Breast epithelium (tissue), 4 donors: ENCODE data around the gene AHI1. TPM values are rescaled to one million over a fixed set of nuclear protein-coding genes. Genes with fewer than 3 reads are reported as not detected.
A peak's percentile ranks its signal among the peaks of the same experiment; 100 is the strongest.

Experiments used
- DNase-seq, 2 donors: peaks; one replicate each; pipeline ENCODE4 v3.0.0-alpha.2; 2019; ENCODE audit warnings: low spot score in 2 of 2
- H3K27ac ChIP-seq, 2 donors: fragments of 200-600 bp; sonication (generic) in 1 of 2; one replicate each; pipeline ENCODE4 v1.5.1; 2016 to 2019; ENCODE audit warnings: mild to moderate bottlenecking in 1 of 2
- H3K27me3 ChIP-seq, 2 donors: fragments of 200-600 bp; sonication (generic) in 1 of 2; one replicate each; pipeline versions ENCODE4 v1.5.1 to v1.6.0; 2017 to 2019; ENCODE audit warnings: control low read depth in 1 of 2, mild to moderate bottlenecking in 1 of 2
- H3K36me3 ChIP-seq: fragments of 200-600 bp; one replicate; pipeline ENCODE4 v1.5.1; 2019
- H3K4me1 ChIP-seq, 2 donors: fragments of 200-600 bp; sonication (generic); one replicate each; pipeline ENCODE4 v1.5.1; 2016 to 2019; ENCODE audit warnings: control low read depth in 1 of 2
- H3K4me3 ChIP-seq, 3 donors: fragments of 200-600 bp; sonication (generic); 1 replicate in 2 of 3; 2 replicates in 1 of 3; pipeline ENCODE4 v1.5.1; 2016 to 2019; ENCODE audit warnings: mild to moderate bottlenecking in 3 of 3, moderate library complexity in 2 of 3
- H3K9me3 ChIP-seq, 2 donors: fragments of 200-600 bp; sonication (generic) in 1 of 2; one replicate each; pipeline ENCODE4 v1.5.1; 2016 to 2019; ENCODE audit warnings: control low read depth in 1 of 2
- POLR2A ChIP-seq: fragments of 450-650 bp; IDR thresholded peaks from one replicate; pipeline ENCODE4 v1.6.1; 2016; ENCODE audit warnings: antibody characterized with exemption, mild to moderate bottlenecking, moderate library complexity
- POLR2AphosphoS5 ChIP-seq, 3 donors: sonication (generic); formaldehyde crosslinking; IDR thresholded peaks; one replicate each; pipeline ENCODE4 v1.6.1; 2017; ENCODE audit warnings: antibody characterized with exemption in 3 of 3
- intact Hi-C: fragments of 100-400 bp; cut with DNase I; formaldehyde crosslinking; loops from one replicate; pipeline ENCODE4 v1.15.1; 2023; ENCODE audit warnings: low total_unique reads
- total RNA-seq, 3 donors: library from RNA; depleted of rRNA; stranded (reverse); fragments of >200 nt; gene quantifications; one replicate each; pipeline ENCODE4 v1.1.0, GENCODE V29; 2016
- TF ChIP-seq, protein P1 (sequence below), 3 donors: fragments of 450-650 bp; IDR thresholded peaks; one replicate each; pipeline ENCODE4 v1.5.1; 2016 to 2017; ENCODE audit warnings: antibody characterized with exemption in 3 of 3, mild to moderate bottlenecking in 3 of 3, moderate library complexity in 3 of 3

Gene AHI1
- total RNA-seq, 3 donors from 2014 or later: 23.5 to 62.2 (median 49.8) TPM

DNA sequence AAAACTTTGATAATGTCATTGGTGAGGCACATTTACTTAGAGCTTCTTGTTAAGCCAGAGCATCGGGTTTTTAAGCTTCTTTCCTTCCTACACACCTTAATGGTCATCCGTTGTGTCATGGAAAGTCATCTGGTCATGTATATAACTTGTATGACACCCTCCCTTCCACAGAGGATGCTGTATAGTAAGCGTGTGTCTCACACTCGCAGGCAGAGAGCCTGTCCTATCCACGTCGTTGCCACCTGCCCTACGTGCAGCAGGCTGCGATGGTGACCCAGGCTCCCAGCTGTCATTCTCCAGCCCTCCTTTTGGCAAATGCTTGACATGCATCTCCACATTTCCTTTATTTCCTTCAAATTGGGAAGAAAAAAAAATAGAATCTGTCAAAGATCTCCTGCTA, 230.9 kb downstream of the AHI1 start:
- H3K36me3 ChIP-seq: no peaks in the 10 kb centered on the region
- intact Hi-C loops: no loop called here

GRCh38 chr6:135265278-135265677, 232.3 kb downstream of the AHI1 start:
- Histone ChIP-seq H3K4me1 (no peaks in the 10 kb centered on the region), H3K9me3 (no peaks in the 10 kb centered on the region), H3K4me3 (no peak overlapping the region), H3K27ac (no peak overlapping the region), H3K36me3 (no peaks in the 10 kb centered on the region), H3K27me3 (no peaks in the 10 kb centered on the region)
- DNase-seq: no peak
- no peak for TF ChIP-seq POLR2AphosphoS5 (IDR thresholded peaks at IDR 0.05)
- no peak for TF ChIP-seq POLR2A
- TF ChIP-seq, protein P1, sequence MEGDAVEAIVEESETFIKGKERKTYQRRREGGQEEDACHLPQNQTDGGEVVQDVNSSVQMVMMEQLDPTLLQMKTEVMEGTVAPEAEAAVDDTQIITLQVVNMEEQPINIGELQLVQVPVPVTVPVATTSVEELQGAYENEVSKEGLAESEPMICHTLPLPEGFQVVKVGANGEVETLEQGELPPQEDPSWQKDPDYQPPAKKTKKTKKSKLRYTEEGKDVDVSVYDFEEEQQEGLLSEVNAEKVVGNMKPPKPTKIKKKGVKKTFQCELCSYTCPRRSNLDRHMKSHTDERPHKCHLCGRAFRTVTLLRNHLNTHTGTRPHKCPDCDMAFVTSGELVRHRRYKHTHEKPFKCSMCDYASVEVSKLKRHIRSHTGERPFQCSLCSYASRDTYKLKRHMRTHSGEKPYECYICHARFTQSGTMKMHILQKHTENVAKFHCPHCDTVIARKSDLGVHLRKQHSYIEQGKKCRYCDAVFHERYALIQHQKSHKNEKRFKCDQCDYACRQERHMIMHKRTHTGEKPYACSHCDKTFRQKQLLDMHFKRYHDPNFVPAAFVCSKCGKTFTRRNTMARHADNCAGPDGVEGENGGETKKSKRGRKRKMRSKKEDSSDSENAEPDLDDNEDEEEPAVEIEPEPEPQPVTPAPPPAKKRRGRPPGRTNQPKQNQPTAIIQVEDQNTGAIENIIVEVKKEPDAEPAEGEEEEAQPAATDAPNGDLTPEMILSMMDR (IDR thresholded peaks at IDR 0.05): no peak
- intact Hi-C loops: no loop called here

More for the DNA sequence above, 230.9 kb downstream of the AHI1 start:
- DNase-seq: no peak
- Histone ChIP-seq H3K4me3 (no peak overlapping the region), H3K9me3 (no peaks in the 10 kb centered on the region), H3K27me3 (no peaks in the 10 kb centered on the region), H3K27ac (no peak overlapping the region), H3K4me1 (no peaks in the 10 kb centered on the region)
- no peak for TF ChIP-seq POLR2AphosphoS5 (IDR thresholded peaks at IDR 0.05)
- no peak for TF ChIP-seq POLR2A
- TF ChIP-seq, protein P1 (IDR thresholded peaks at IDR 0.05): no peak

- no peak overlapping the region for H3K27ac ChIP-seq
- DNase-seq: no peak
- H3K9me3 ChIP-seq: no peaks in the 10 kb centered on the region
- no peaks in the 10 kb centered on the region for H3K27me3 ChIP-seq
- no peak for TF ChIP-seq POLR2AphosphoS5 (IDR thresholded peaks at IDR 0.05)
- TF ChIP-seq, protein P1 (IDR thresholded peaks at IDR 0.05): no peak
- no peak for TF ChIP-seq POLR2A
- intact Hi-C loops: no loop called here
- H3K4me3 ChIP-seq: no peak overlapping the region
- no peaks in the 10 kb centered on the region for H3K36me3 ChIP-seq
- H3K4me1 ChIP-seq: no peaks in the 10 kb centered on the region
These were observed 235.4 kb downstream of the AHI1 start for GRCh38 chr6:135261872-135262725.

DNA sequence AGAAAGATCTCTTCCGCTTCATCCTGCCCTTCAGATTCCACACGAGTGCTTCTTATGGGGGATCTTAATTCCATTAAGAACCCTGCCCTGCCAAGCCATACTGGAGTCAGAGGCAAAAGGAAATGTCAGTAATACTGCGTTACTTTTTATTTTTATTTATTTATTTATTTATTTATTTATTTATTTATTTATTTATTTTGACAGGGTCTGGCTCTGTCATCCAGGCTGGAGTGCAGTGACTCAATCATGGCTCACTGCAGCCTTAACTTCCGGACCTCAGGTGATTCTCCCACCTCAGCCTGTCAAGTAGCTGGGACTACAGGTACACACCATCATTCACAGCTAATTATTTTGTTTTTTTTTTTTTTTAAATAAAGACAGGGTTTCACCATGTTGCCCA, 236.9 kb downstream of the AHI1 start:
- H3K4me1 ChIP-seq: no peaks in the 10 kb centered on the region
- no peaks in the 10 kb centered on the region for H3K27me3 ChIP-seq
- DNase-seq: no peak
- no peak overlapping the region for H3K4me3 ChIP-seq
- H3K27ac ChIP-seq: no peak overlapping the region
- no peaks in the 10 kb centered on the region for H3K9me3 ChIP-seq
- TF ChIP-seq POLR2AphosphoS5 (IDR thresholded peaks at IDR 0.05): no peak
- TF ChIP-seq, protein P1 (IDR thresholded peaks at IDR 0.05): no peak
- no peak for TF ChIP-seq POLR2A
- no peaks in the 10 kb centered on the region for H3K36me3 ChIP-seq
- intact Hi-C loops: no loop called here

DNA sequence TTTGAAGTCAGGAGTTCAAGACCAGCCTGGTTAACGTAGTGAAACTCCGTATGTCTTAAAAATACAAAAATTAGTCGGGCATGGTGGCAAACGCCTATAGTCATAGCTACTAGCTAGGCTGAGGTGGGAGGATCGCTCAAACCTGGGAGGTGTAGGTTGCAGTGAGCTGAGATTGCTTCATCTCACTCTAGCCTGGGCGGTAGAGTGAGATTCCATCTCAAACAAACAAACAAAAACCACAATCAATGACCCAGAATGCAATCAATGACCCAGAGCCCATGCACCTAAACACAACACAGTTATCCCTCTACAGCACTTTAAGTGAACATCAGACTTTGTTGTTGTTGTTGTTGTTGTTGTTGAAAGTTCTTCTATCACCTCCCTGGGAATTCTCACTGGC, 238.6 kb downstream of the AHI1 start:
- peak overlapping the region in 1 of 2 donors; percentile 55 for H3K27ac ChIP-seq
- intact Hi-C loops: no loop called here
- no peak for DNase-seq
- no peaks in the 10 kb centered on the region for H3K4me1 ChIP-seq
- no peaks in the 10 kb centered on the region for H3K27me3 ChIP-seq
- TF ChIP-seq, protein P1 (IDR thresholded peaks at IDR 0.05): no peak
- TF ChIP-seq POLR2A: no peak
- TF ChIP-seq POLR2AphosphoS5 (IDR thresholded peaks at IDR 0.05): no peak
- no peaks in the 10 kb centered on the region for H3K9me3 ChIP-seq
- H3K4me3 ChIP-seq: no peak overlapping the region
- no peaks in the 10 kb centered on the region for H3K36me3 ChIP-seq
